DMS153 treated with DMSO at 0.1 percent for 48 hours (cell line): ENCODE measurements around the gene CTDP1.

Experiments used
- DNase-seq: peaks from one replicate; lab custom pipeline; 2025; ENCODE audit not compliant: unreplicated experiment; lab: John Stamatoyannopoulos, UW

CTDP1 gene

GRCh38 chr18:79679552-79680099, at the start of gene CTDP1:
TSS of gene CTDP1 (plus strand) at chr18:79679803. CDS start at chr18:79679948, 145 bp downstream.
- DNase-seq, result peak; percentile 47

- peak; percentile 40 for DNase-seq
These were observed 49.1 kb upstream of the CTDP1 start for GRCh38 chr18:79630281-79631095.

- no peak for DNase-seq
These were observed 48.5 kb upstream of the CTDP1 start for GRCh38 chr18:79631096-79631507.

GRCh38 chr18:79631761-79632446, 47.7 kb upstream of the CTDP1 start:
- DNase-seq, result no peak

- no peak for DNase-seq
These were observed 46.8 kb upstream of the CTDP1 start for GRCh38 chr18:79632765-79633164.

GRCh38 chr18:79634186-79634585, 45.4 kb upstream of the CTDP1 start:
- DNase-seq, result no peak

GRCh38 chr18:79634593-79635426, 44.8 kb upstream of the CTDP1 start:
- no peak for DNase-seq

GRCh38 chr18:79635427-79635726, 44.2 kb upstream of the CTDP1 start:
- no peak for DNase-seq

GRCh38 chr18:79637181-79637920, 42.3 kb upstream of the CTDP1 start:
- DNase-seq, result no peak

- no peak for DNase-seq
These were observed 41.4 kb upstream of the CTDP1 start for GRCh38 chr18:79637921-79638909.

- DNase-seq, result no peak
These were observed 40.4 kb upstream of the CTDP1 start for GRCh38 chr18:79639072-79639829.

- no peak for DNase-seq
These were observed 39.4 kb upstream of the CTDP1 start for GRCh38 chr18:79640064-79640672.

- no peak for DNase-seq
These were observed 38.7 kb upstream of the CTDP1 start for GRCh38 chr18:79640875-79641274.

GRCh38 chr18:79641722-79642497, 37.7 kb upstream of the CTDP1 start:
- DNase-seq, result no peak

GRCh38 chr18:79642626-79643025, 37.0 kb upstream of the CTDP1 start:
- DNase-seq, result no peak

GRCh38 chr18:79643054-79643984, 36.3 kb upstream of the CTDP1 start:
- no peak for DNase-seq
